Uterus (tissue), 4 donors: Measurements from ENCODE around the gene PRR19. TPM values are rescaled to one million over a fixed set of nuclear protein-coding genes. Genes with fewer than 3 reads are reported as not detected.
"Not testable (repeated sequence)": the region's sequence is repeated elsewhere in the genome, so short reads cannot be mapped to it uniquely, and the experiment has no call there.

ENCODE experiments used
- DNase-seq, 2 donors: peaks; one replicate each; pipeline ENCODE4 v3.0.0-alpha.2; 2019 to 2020
- H3K27ac ChIP-seq, 2 donors: fragments of 200-600 bp; sonication (generic); 1 replicate in 1 of 2; 2 replicates in 1 of 2; pipeline ENCODE4 v1.5.1; 2016 to 2018
- H3K27me3 ChIP-seq, 2 donors: fragments of 200-600 bp; sonication (generic); one replicate each; pipeline ENCODE4 v1.5.1; 2018 to 2019; ENCODE audit warnings: control low read depth in 1 of 2
- H3K36me3 ChIP-seq, 2 donors: fragments of 200-600 bp; sonication (generic); one replicate each; pipeline ENCODE4 v1.5.1; 2019; ENCODE audit warnings: control low read depth in 1 of 2
- H3K4me1 ChIP-seq, 2 donors: fragments of 200-600 bp; sonication (generic); one replicate each; pipeline ENCODE4 v1.5.1; 2018 to 2019; ENCODE audit warnings: control low read depth in 1 of 2
- H3K4me3 ChIP-seq, 2 donors: fragments of 200-600 bp; sonication (generic); 1 replicate in 1 of 2; 2 replicates in 1 of 2; pipeline ENCODE4 v1.5.1; 2018 to 2019; ENCODE audit warnings: mild to moderate bottlenecking in 1 of 2
- H3K9me3 ChIP-seq, 2 donors: fragments of 200-600 bp; sonication (generic); one replicate each; pipeline ENCODE4 v1.5.1; 2019; ENCODE audit warnings: control low read depth in 1 of 2
- POLR2A ChIP-seq, 2 donors: fragments of 450-650 bp; IDR thresholded peaks; one replicate each; pipeline ENCODE4 v1.6.1; 2016; ENCODE audit warnings: antibody characterized with exemption in 2 of 2, mild to moderate bottlenecking in 1 of 2, moderate library complexity in 1 of 2
- intact Hi-C: fragments of 100-400 bp; cut with DNase I; formaldehyde crosslinking; loops from one replicate; pipeline ENCODE4 v1.15.1; 2023; ENCODE audit warnings: low total_unique reads
- total RNA-seq, 4 donors: library from RNA; depleted of rRNA in 3 of 4; stranded (reverse); fragments of >200 nt in 3 of 4; gene quantifications; one replicate each; pipeline versions ENCODE4 v1.1.0 to v1.2.4, GENCODE V29; 2014 to 2023
- TF ChIP-seq, protein P1 (sequence below), 4 experiments: fragments of 200-600 bp in 2 of 4; fragments of 450-650 bp in 2 of 4; sonication (generic) in 2 of 4; IDR thresholded peaks; one replicate each; pipeline ENCODE4 v1.5.1; 2016 to 2019; ENCODE audit warnings: antibody characterized with exemption in 4 of 4, mild to moderate bottlenecking in 2 of 4, moderate library complexity in 1 of 4
- donor health status: DM: yes; HTN: yes; CAD: no.

The PRR19 gene
- total RNA-seq, 4 donors from 2014 or later: 0.14 TPM; not detected in 3

- intact Hi-C loops: no loop called here
- peaks cover 7 to 17% of the 10 kb centered on the region in 2 donors for H3K4me1 ChIP-seq
These were observed 46.8 kb upstream of the PRR19 start, which contains the start of gene ERF for GRCh38 chr19:42254850-42255765. Gene ERF, minus strand, starts transcription at chr19:42255128. Its CDS starts 129 bp downstream, at chr19:42254999.

DNA sequence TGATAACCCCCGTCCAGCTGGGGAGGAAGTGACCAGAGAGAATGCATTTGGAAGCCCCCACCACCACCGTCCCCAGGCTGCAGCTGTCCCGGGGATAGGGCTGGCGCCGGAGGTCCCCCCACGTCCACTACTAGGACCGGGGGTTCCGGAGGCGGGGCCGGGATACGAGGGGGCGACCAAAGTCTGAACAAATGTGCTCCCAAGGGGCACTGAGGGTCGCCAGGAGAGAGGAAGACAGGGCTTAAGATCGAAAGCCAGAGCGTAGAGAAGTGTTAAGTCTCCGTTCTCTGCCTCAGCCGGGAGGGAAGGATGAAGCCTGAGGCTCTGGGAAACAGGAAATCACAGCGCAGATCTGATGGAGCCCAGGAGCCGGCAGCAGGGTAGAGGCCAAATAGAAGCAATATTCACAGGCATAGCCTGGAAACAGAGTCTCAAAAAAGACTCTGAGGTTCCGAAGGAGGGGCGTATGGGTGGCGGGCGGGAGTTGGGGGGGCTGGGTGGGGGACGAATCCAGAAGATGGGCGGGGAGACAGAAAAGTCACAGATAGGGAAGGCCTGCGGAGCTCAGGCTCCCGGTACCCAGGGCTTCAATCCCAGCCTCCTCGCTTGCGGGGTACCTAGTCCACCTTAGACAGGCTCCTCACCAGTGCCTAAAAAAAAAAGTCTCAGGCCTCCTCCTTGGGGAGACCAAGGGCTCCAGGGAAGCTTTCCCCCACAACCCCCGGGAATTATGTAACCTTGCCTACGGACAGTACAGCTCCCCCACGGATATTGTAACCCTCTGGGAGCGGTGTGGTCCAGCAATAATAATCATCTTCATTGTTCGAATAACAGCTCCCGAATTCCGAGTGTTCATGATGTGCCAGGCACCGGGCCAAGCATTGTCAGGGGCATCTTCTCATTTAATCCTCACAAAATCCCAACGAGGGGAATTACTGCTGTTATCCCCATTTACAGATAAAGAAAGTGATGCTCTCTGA, 45.9 kb upstream of the PRR19 start:
- peak; percentile 62 to 66 for DNase-seq
- Histone ChIP-seq H3K27me3 (no peaks in the 10 kb centered on the region), H3K27ac (peak overlapping the region; percentile 99 to 100), H3K36me3 (no peaks in the 10 kb centered on the region), H3K4me1 (peaks cover 7 to 10% of the 10 kb centered on the region in 2 donors), H3K4me3 (peak overlapping the region; percentile 85 to 88), H3K9me3 (no peaks in the 10 kb centered on the region)
- intact Hi-C loops: no loop called here
- peak in 1 of 2 donors; percentile 22 for TF ChIP-seq POLR2A (IDR thresholded peaks at IDR 0.05)
- TF ChIP-seq, protein P1, sequence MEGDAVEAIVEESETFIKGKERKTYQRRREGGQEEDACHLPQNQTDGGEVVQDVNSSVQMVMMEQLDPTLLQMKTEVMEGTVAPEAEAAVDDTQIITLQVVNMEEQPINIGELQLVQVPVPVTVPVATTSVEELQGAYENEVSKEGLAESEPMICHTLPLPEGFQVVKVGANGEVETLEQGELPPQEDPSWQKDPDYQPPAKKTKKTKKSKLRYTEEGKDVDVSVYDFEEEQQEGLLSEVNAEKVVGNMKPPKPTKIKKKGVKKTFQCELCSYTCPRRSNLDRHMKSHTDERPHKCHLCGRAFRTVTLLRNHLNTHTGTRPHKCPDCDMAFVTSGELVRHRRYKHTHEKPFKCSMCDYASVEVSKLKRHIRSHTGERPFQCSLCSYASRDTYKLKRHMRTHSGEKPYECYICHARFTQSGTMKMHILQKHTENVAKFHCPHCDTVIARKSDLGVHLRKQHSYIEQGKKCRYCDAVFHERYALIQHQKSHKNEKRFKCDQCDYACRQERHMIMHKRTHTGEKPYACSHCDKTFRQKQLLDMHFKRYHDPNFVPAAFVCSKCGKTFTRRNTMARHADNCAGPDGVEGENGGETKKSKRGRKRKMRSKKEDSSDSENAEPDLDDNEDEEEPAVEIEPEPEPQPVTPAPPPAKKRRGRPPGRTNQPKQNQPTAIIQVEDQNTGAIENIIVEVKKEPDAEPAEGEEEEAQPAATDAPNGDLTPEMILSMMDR (IDR thresholded peaks at IDR 0.05): no peak

More at GRCh38 chr19:42254850-42255765, 46.8 kb upstream of the PRR19 start, which contains the start of gene ERF:
- Histone ChIP-seq H3K27me3 (no peaks in the 10 kb centered on the region), H3K36me3 (no peaks in the 10 kb centered on the region), H3K9me3 (no peaks in the 10 kb centered on the region), H3K4me3 (peak within 1 kb of the TSS; percentile 85 to 88), H3K27ac (peak within 1 kb of the TSS; percentile 99 to 100)
- TF ChIP-seq, protein P1 (IDR thresholded peaks at IDR 0.05): peak in 2 of 4 experiments; percentile 17 to 37
- peak; percentile 98 to 100 for TF ChIP-seq POLR2A (IDR thresholded peaks at IDR 0.05)
- DNase-seq: peak; percentile 93 to 95

GRCh38 chr19:42257842-42258241, 44.1 kb upstream of the PRR19 start:
- H3K9me3 ChIP-seq, H3K4me1 ChIP-seq, H3K27ac ChIP-seq, H3K36me3 ChIP-seq, H3K4me3 ChIP-seq, DNase-seq, intact Hi-C loops, H3K27me3 ChIP-seq: not testable (repeated sequence)

DNA sequence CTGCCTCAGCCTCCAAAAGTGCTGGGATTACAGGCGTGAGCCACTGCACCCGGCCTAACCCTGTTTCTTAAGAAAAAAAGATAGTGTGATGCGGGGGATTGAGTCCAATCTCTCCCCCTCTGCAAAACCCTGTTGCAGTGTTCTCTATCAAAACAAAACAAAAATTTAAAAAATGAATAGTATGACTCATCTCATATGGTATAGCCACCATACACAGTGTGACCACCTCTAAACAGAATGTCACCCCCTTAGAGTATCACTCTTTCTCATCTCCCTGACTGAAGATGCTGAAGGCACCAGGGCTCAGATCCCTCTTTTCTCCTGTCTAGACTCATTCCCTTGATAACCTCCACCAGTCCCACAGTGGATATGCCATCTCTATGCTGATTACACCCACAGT, 40.2 kb upstream of the PRR19 start:
- Histone ChIP-seq H3K36me3 (no peaks in the 10 kb centered on the region), H3K27me3 (no peaks in the 10 kb centered on the region), H3K9me3 (no peaks in the 10 kb centered on the region), H3K27ac (no peak overlapping the region), H3K4me3 (no peak overlapping the region), H3K4me1 (peaks cover 0 to under 1% of the 10 kb centered on the region in 2 donors)
- no peak for TF ChIP-seq POLR2A (IDR thresholded peaks at IDR 0.05)
- TF ChIP-seq, protein P1 (IDR thresholded peaks at IDR 0.05): no peak
- DNase-seq: no peak
- intact Hi-C loops: no loop called here

GRCh38 chr19:42266105-42266504, 35.8 kb upstream of the PRR19 start:
- H3K27ac ChIP-seq, H3K9me3 ChIP-seq, H3K27me3 ChIP-seq, DNase-seq, intact Hi-C loops, H3K36me3 ChIP-seq, H3K4me3 ChIP-seq: not testable (repeated sequence)
- peaks cover 5 to 13% of the 10 kb centered on the region in 2 donors for H3K4me1 ChIP-seq

GRCh38 chr19:42266928-42267603, 34.9 kb upstream of the PRR19 start:
- H3K27me3 ChIP-seq, intact Hi-C loops, H3K36me3 ChIP-seq, DNase-seq, H3K9me3 ChIP-seq, H3K4me3 ChIP-seq: not testable (repeated sequence)
- Histone ChIP-seq H3K4me1 (peaks cover 5 to 16% of the 10 kb centered on the region in 2 donors), H3K27ac (peak overlapping the region; percentile 99)
